HEK293 (cell line): Measurements from ENCODE around the gene TIE1.

Source experiments
- CTCF ChIA-PET: fragments of 350-600 bp; formaldehyde crosslinking; extraction: SDS; loops from one replicate; lab custom pipeline; 2021; ENCODE audit warnings: antibody characterized with exemption; lab: Yijun Ruan, JAX
- POLR2A ChIA-PET: fragments of 300-600 bp; formaldehyde crosslinking; extraction: SDS; loops from one replicate; lab custom pipeline; 2020; ENCODE audit warnings: antibody characterized with exemption, inconsistent platforms; lab: Yijun Ruan, JAX
- H3K27ac ChIP-seq: fragments of 200-500 bp; sonication (Bioruptor generic); 2 replicates; pipeline ENCODE4 v1.5.1; 2014; ENCODE audit warnings: low read depth, low read length, control low read depth, inconsistent platforms; ENCODE audit errors: extremely low read depth
- H3K36me3 ChIP-seq, 2 experiments: fragments of 200-500 bp in 1 of 2; sonication (Bioruptor generic) in 1 of 2; 1 replicate in 1 of 2; 2 replicates in 1 of 2; pipeline ENCODE4 v1.5.1; 2014 to 2017; ENCODE audit warnings: inconsistent platforms in 2 of 2, low read length in 2 of 2; ENCODE audit not compliant: control insufficient read depth in 2 of 2, insufficient read depth in 1 of 2
- H3K4me1 ChIP-seq: fragments of 200-500 bp; sonication (Bioruptor generic); 2 replicates; pipeline ENCODE4 v1.5.1; 2014; ENCODE audit warnings: mild to moderate bottlenecking, low read length, inconsistent platforms; ENCODE audit not compliant: control insufficient read depth, insufficient read depth
- H3K4me3 ChIP-seq: 2 replicates; pipeline ENCODE4 v1.5.1; 2011; ENCODE audit warnings: low read depth, mild to moderate bottlenecking, control low read depth, low read length, moderate library complexity
- H3K9me3 ChIP-seq: fragments of 200-500 bp; sonication (Bioruptor generic); 2 replicates; pipeline ENCODE4 v1.5.1; 2014; ENCODE audit warnings: low read depth, low read length, inconsistent platforms; ENCODE audit not compliant: control insufficient read depth, insufficient read depth
- BCL11A ChIP-seq: fragments of 450-650 bp; formaldehyde crosslinking; IDR thresholded peaks from 2 replicates; pipeline ENCODE4 v1.5.1; 2016; ENCODE audit warnings: low read depth, missing biosample characterization, missing genetic modification characterization
- KLF1 ChIP-seq: fragments of 450-650 bp; formaldehyde crosslinking; IDR thresholded peaks from 2 replicates; pipeline ENCODE4 v1.5.1; 2016; ENCODE audit warnings: missing biosample characterization, missing genetic modification characterization
- KLF10 ChIP-seq: fragments of 450-650 bp; IDR thresholded peaks from 2 replicates; pipeline ENCODE4 v1.5.1; 2018; ENCODE audit warnings: missing biosample characterization, mild to moderate bottlenecking, missing genetic modification characterization
- KLF8 ChIP-seq: fragments of 450-650 bp; formaldehyde crosslinking; IDR thresholded peaks from 2 replicates; pipeline ENCODE4 v1.5.1; 2016; ENCODE audit warnings: missing biosample characterization, missing genetic modification characterization
- SCRT1 ChIP-seq: fragments of 450-650 bp; formaldehyde crosslinking; IDR thresholded peaks from 2 replicates; pipeline ENCODE4 v1.5.1; 2016; ENCODE audit warnings: missing biosample characterization, missing genetic modification characterization, borderline replicate concordance
- ZIC2 ChIP-seq: fragments of 450-650 bp; formaldehyde crosslinking; IDR thresholded peaks from 2 replicates; pipeline ENCODE4 v1.5.1; 2016; ENCODE audit warnings: missing biosample characterization, missing genetic modification characterization
- ZNF121 ChIP-seq: fragments of 450-650 bp; formaldehyde crosslinking; IDR thresholded peaks from 2 replicates; pipeline ENCODE4 v1.5.1; 2016; ENCODE audit warnings: missing biosample characterization, missing genetic modification characterization
- ZNF2 ChIP-seq: fragments of 450-650 bp; formaldehyde crosslinking; IDR thresholded peaks from 2 replicates; pipeline ENCODE4 v1.5.1; 2016; ENCODE audit warnings: missing biosample characterization, missing genetic modification characterization
- ZNF398 ChIP-seq: fragments of 450-650 bp; formaldehyde crosslinking; IDR thresholded peaks from 2 replicates; pipeline ENCODE4 v1.5.1; 2017; ENCODE audit warnings: missing biosample characterization, missing genetic modification characterization
- ZNF433 ChIP-seq: fragments of 450-650 bp; formaldehyde crosslinking; IDR thresholded peaks from 2 replicates; pipeline ENCODE4 v1.5.1; 2016; ENCODE audit warnings: missing biosample characterization, missing genetic modification characterization, low read depth
- ZNF600 ChIP-seq: fragments of 450-650 bp; formaldehyde crosslinking; IDR thresholded peaks from 2 replicates; pipeline ENCODE4 v1.5.1; 2016; ENCODE audit warnings: missing biosample characterization, missing genetic modification characterization
- ZNF610 ChIP-seq: fragments of 450-650 bp; formaldehyde crosslinking; IDR thresholded peaks from 2 replicates; pipeline ENCODE4 v1.5.1; 2016; ENCODE audit warnings: missing biosample characterization, missing genetic modification characterization, borderline replicate concordance
- ZNF626 ChIP-seq: fragments of 450-650 bp; sonication (Bioruptor Pico); formaldehyde crosslinking; IDR thresholded peaks from 2 replicates; pipeline ENCODE4 v1.5.1; 2018; ENCODE audit warnings: missing biosample characterization, missing genetic modification characterization, inconsistent platforms
- ZNF837 ChIP-seq: fragments of 450-650 bp; formaldehyde crosslinking; IDR thresholded peaks from 2 replicates; pipeline ENCODE4 v1.5.1; 2016; ENCODE audit warnings: missing biosample characterization, missing genetic modification characterization
- TF ChIP-seq, protein P1 (sequence below): fragments of 450-650 bp; formaldehyde crosslinking; conservative IDR thresholded peaks from 2 replicates; pipeline ENCODE4 v1.5.1; 2016; ENCODE audit warnings: low read depth, missing biosample characterization, missing genetic modification characterization
- TF ChIP-seq, protein P2 (sequence below): fragments of 450-650 bp; formaldehyde crosslinking; IDR thresholded peaks from 2 replicates; pipeline ENCODE4 v1.5.1; 2016; ENCODE audit warnings: missing biosample characterization, missing genetic modification characterization

TIE1 gene

GRCh38 chr1:43253173-43253572, 47.6 kb upstream of the TIE1 start:
- Histone ChIP-seq H3K4me3 (no peak overlapping the region), H3K9me3 (no peaks in the 10 kb centered on the region), H3K4me1 (no peaks in the 10 kb centered on the region), H3K36me3 (no peaks in the 10 kb centered on the region), H3K27ac (no peak overlapping the region)
- POLR2A ChIA-PET: no interaction called here
- CTCF ChIA-PET: no interaction called here
- TF ChIP-seq KLF1 (tag by site-specific recombination) (no peak), ZNF626 (tag by site-specific recombination) (no peak), ZNF398 (no peak), SCRT1 (tag by site-specific recombination) (no peak), ZNF600 (no peak), BCL11A (tag by site-specific recombination) (no peak), KLF10 (tag by site-specific recombination) (no peak), ZNF610 (tag by site-specific recombination) (no peak), KLF8 (tag by site-specific recombination) (no peak), ZNF837 (tag by site-specific recombination) (no peak)
- TF ChIP-seq, protein P1, sequence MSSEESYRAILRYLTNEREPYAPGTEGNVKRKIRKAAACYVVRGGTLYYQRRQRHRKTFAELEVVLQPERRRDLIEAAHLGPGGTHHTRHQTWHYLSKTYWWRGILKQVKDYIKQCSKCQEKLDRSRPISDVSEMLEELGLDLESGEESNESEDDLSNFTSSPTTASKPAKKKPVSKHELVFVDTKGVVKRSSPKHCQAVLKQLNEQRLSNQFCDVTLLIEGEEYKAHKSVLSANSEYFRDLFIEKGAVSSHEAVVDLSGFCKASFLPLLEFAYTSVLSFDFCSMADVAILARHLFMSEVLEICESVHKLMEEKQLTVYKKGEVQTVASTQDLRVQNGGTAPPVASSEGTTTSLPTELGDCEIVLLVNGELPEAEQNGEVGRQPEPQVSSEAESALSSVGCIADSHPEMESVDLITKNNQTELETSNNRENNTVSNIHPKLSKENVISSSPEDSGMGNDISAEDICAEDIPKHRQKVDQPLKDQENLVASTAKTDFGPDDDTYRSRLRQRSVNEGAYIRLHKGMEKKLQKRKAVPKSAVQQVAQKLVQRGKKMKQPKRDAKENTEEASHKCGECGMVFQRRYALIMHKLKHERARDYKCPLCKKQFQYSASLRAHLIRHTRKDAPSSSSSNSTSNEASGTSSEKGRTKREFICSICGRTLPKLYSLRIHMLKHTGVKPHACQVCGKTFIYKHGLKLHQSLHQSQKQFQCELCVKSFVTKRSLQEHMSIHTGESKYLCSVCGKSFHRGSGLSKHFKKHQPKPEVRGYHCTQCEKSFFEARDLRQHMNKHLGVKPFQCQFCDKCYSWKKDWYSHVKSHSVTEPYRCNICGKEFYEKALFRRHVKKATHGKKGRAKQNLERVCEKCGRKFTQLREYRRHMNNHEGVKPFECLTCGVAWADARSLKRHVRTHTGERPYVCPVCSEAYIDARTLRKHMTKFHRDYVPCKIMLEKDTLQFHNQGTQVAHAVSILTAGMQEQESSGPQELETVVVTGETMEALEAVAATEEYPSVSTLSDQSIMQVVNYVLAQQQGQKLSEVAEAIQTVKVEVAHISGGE (tag by site-specific recombination): no peak

- CTCF ChIA-PET: no interaction called here
- H3K4me3 ChIP-seq: no peak overlapping the region
- no peak overlapping the region for H3K27ac ChIP-seq
- no peaks in the 10 kb centered on the region for H3K9me3 ChIP-seq
- H3K4me1 ChIP-seq: no peaks in the 10 kb centered on the region
- POLR2A ChIA-PET: no interaction called here
- H3K36me3 ChIP-seq: no peaks in the 10 kb centered on the region
- TF ChIP-seq ZNF121 (tag by site-specific recombination) (no peak), ZIC2 (tag by site-specific recombination) (0 out of 2 replicates have a peak, but pooled peaks have one; percentile 41), ZNF2 (tag by site-specific recombination) (no peak), ZNF433 (tag by site-specific recombination) (no peak)
- TF ChIP-seq, protein P2, sequence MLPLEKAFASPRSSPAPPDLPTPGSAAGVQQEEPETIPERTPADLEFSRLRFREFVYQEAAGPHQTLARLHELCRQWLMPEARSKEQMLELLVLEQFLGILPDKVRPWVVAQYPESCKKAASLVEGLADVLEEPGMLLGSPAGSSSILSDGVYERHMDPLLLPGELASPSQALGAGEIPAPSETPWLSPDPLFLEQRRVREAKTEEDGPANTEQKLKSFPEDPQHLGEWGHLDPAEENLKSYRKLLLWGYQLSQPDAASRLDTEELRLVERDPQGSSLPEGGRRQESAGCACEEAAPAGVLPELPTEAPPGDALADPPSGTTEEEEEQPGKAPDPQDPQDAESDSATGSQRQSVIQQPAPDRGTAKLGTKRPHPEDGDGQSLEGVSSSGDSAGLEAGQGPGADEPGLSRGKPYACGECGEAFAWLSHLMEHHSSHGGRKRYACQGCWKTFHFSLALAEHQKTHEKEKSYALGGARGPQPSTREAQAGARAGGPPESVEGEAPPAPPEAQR (tag by site-specific recombination): no peak
Measured at GRCh38 chr1:43253876-43254275, 46.9 kb upstream of the TIE1 start.
